Measurements from ENCODE around the gene SAMD8. TPM values are rescaled to one million over a fixed set of nuclear protein-coding genes. Genes with fewer than 3 reads are reported as not detected.
"Not testable (repeated sequence)": the region's sequence is repeated elsewhere in the genome, so short reads cannot be mapped to it uniquely, and the experiment has no call there.

SAMD8 gene
- total RNA-seq, 1 donor from 2014 or later: 21.9 TPM

DNA sequence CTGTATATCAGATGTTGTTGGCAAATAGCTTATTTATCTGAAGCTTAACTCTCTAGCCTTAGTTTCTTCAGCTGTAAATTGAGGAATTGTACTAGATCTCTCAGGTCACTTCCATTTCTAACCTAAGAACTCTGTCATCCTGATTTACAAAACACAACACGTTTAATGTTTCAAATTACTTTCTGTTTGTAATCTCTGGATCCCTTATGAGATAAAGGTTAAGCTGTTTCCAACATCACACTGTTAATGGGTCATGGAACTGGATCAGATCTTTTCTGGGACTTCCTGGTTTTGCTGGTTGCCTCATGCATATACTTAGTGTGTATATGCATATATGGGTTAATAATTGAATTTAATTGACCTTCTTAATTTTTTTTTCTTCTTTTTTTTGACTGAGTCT lies 9.9 kb downstream of the SAMD8 start:
- intact Hi-C loops (cut with DNase I): no loop called here
- no peak for ATAC-seq

DNA sequence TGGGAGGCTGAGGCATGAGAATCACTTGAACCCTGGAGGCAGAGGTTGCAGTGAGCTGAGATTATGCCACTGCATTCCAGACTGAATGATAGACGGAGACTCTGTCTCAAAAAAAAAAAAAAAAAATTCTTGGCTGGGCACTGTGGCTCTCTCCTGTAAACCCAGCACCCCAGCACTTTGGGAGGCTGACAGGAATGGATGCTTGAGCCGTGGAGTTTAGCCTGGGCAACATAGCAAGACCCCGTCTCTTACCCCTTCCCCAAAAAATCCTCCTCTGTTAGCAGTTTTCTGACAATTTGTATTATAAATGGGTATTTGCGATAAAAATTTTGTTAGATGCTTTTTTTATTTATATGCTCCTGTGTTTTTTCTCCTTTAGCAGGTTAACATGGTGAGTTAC lies 11.0 kb downstream of the SAMD8 start:
- intact Hi-C loops (cut with DNase I): no loop called here
- DNase-seq (ENCODE audit: missing footprints) (no peak), ATAC-seq (no peak)

More for the DNA sequence above, 9.9 kb downstream of the SAMD8 start:
- no peak for DNase-seq (ENCODE audit: missing footprints)

- intact Hi-C loops (cut with DNase I): no loop called here
- no peak for DNase-seq (ENCODE audit: missing footprints)
- no peak for ATAC-seq
Measured at GRCh38 chr10:75123088-75123682, 11.7 kb downstream of the SAMD8 start.

DNA sequence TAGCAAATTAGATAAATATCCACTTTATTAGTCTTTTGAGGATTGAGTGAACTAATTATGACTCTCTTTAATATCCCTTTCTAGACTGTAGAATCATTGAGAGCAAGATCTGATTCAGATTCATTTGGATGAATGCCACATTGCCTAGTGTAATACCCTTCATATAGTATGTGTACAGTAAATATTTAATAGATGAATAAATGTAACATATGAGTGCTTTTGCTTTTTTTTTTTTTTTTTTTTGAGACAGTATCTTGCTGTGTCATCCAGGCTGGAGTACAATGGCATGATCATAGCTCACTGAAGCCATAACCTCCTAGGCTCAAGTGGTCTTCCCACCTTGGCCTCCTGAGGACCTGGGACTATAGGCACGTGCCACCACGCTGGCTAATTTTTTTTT lies 14.8 kb downstream of the SAMD8 start:
- DNase-seq (ENCODE audit: missing footprints): no peak
- no peak for ATAC-seq
- intact Hi-C loops (cut with DNase I): no loop called here

- intact Hi-C loops (cut with DNase I): no loop called here
- no peak for DNase-seq (ENCODE audit: missing footprints)
Measured at GRCh38 chr10:75127471-75127870, 16.0 kb downstream of the SAMD8 start.

GRCh38 chr10:75128985-75129384 lies 17.5 kb downstream of the SAMD8 start:
- intact Hi-C loops (cut with DNase I); DNase-seq (ENCODE audit: missing footprints); ATAC-seq: not testable (repeated sequence)

More at GRCh38 chr10:75127471-75127870, 16.0 kb downstream of the SAMD8 start:
- ATAC-seq: no peak

GRCh38 chr10:75129537-75129936 lies 18.1 kb downstream of the SAMD8 start:
- ATAC-seq (no peak), DNase-seq (ENCODE audit: missing footprints) (no peak)
- intact Hi-C loops (cut with DNase I): no loop called here

DNA sequence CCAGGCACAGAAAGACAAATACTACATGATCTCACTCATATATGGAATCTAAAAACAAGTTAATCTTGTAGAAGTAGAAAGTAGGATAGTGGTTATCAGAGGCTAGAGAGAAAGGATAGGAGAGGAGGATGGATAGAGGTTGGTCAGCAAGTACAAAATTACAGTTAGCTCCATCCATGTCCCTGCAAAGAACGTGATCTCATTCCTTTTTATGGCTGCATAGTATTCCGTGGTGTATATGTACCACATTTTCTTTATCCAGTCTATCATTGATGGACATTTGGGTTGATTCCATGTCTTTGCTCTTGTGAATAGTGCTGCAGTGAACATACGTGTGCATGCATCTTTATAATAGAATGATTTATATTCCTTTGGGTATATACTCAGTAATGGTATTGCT lies 22.2 kb downstream of the SAMD8 start:
- DNase-seq (ENCODE audit: missing footprints); intact Hi-C loops (cut with DNase I); ATAC-seq: not testable (repeated sequence)

DNA sequence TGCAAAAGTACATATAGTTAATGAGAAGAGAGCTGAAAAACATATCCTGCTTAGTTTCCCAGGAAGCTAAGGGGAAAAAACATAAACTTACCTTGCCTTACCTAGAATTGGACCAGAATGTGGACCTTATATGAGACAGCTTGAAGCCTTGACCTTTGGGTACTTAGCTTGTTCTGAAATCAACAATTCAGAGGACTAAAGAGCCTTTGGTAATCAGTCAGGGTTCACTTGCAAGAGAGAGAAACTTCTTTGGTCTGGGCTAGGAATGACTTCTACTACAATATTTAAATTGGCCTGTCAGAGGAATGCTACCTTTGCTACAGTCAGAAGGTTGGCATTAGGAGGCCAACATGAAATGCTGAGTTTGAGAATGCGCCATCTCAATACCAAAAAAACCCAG lies 24.9 kb downstream of the SAMD8 start:
- intact Hi-C loops (cut with DNase I): loop anchor here (5.0 kb wide), 1 partner anchor 36 kb away; no protein-coding TSS in a partner anchor
- DNase-seq (ENCODE audit: missing footprints) (no peak), ATAC-seq (no peak)

- DNase-seq (ENCODE audit: missing footprints): no peak
- intact Hi-C loops (cut with DNase I): loop anchor here (5.0 kb wide), 1 partner anchor 35 kb away; no protein-coding TSS in a partner anchor
- peak; percentile 44 for ATAC-seq
Measured at GRCh38 chr10:75137533-75138438, 26.3 kb downstream of the SAMD8 start.

DNA sequence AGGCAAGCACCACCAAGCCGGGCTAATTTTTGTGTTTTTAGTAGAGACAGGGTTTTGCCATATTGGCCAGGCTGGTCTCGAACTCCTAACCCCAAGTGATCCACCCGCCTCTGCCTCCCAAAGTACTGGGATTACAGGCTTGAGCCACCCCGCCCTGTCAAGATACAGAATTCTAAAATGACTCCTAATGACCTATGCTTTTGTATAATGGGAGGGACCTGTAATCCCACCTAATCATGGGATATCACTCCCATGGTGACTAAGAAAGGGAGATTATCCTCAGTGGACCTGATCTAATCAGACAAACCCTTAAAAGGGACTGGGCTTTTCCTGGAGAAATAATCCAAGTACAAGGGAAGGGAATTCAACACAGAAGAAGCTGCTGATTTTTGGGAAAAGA lies 28.8 kb downstream of the SAMD8 start:
- intact Hi-C loops (cut with DNase I): no loop called here
- DNase-seq (ENCODE audit: missing footprints): no peak
- no peak for ATAC-seq

DNA sequence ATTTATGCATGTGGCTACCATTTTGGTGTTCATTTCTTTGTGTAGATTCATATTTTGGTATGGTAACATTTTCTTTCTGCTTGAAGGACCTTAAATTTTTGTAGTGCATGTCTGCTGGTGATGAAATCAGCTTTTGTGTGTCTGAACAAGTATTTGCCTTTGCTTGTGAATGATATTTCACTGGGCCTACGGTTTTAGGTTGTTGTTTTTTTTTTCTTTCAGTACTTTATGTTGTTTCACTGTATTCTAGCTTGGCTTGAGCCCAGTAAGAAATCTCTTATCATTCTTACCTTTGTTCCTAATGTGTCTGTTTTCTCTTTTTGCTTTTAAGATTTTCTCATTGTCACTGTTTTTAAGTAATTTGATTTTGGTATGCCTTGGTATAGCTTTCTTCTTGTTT lies 31.9 kb downstream of the SAMD8 start:
- DNase-seq (ENCODE audit: missing footprints): no peak
- ATAC-seq: no peak
- intact Hi-C loops (cut with DNase I): no loop called here

DNA sequence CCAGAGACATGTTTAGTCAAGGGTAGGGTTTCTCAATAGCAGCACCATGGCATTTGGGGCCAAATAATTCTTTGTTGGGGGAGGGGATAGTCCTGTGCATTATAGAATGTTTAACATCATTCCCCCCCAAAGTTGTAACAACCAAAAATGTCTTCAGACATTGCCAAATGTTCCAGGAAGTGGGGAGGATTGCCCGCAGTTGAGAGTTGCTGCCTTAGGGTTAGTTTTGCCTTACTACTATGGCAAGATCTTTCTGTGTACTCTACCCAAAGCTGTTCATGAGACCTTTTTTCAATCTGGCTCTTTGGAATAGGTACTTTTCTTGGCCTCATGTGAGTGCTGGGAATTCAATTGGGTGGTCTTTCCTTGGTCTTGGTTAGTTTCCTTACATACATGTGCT lies 34.1 kb downstream of the SAMD8 start:
- no peak for ATAC-seq
- peak; percentile 7 for DNase-seq (ENCODE audit: missing footprints)
- intact Hi-C loops (cut with DNase I): no loop called here

GRCh38 chr10:75146780-75147179 lies 35.3 kb downstream of the SAMD8 start:
- DNase-seq (ENCODE audit: missing footprints) (no peak), ATAC-seq (no peak)
- intact Hi-C loops (cut with DNase I): no loop called here

DNA sequence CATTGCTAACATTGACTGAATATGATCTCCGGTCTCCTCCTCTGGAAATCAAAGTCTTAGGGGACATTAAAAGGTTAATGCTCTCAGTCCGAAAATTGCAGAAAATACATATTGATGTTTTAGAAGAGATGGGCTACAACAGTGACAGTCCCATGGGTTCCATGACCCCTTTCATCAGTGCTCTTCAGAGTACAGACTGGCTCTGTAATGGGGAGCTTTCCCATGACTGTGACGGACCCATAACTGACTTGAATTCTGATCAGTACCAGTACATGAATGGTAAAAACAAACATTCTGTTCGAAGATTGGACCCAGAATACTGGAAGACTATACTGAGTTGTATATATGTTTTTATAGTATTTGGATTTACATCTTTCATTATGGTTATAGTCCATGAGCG lies 39.2 kb downstream of the SAMD8 start:
- no peak for DNase-seq (ENCODE audit: missing footprints)
- intact Hi-C loops (cut with DNase I): no loop called here
- no peak for ATAC-seq

DNA sequence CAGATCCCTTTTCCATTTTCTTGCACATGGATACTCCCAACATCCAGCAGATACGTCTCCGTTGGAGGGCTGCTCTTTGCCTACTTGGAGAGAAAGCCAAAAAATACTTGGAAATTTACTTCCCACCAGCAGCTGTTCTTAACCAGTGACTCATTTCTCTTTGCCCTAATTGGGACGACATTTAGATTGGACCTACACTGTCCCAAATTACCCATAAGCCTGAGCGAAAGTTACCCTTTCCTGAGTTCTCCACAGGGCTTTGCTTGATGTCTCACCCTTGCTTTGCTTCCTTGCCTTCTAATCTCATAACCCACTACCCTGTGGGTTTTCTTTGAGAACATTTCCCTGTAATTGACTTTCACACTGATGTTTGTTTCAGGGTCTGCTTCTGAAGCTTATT lies 48.1 kb downstream of the SAMD8 start:
- intact Hi-C loops (cut with DNase I): no loop called here
- DNase-seq (ENCODE audit: missing footprints): no peak
- peak; percentile 50 for ATAC-seq

DNA sequence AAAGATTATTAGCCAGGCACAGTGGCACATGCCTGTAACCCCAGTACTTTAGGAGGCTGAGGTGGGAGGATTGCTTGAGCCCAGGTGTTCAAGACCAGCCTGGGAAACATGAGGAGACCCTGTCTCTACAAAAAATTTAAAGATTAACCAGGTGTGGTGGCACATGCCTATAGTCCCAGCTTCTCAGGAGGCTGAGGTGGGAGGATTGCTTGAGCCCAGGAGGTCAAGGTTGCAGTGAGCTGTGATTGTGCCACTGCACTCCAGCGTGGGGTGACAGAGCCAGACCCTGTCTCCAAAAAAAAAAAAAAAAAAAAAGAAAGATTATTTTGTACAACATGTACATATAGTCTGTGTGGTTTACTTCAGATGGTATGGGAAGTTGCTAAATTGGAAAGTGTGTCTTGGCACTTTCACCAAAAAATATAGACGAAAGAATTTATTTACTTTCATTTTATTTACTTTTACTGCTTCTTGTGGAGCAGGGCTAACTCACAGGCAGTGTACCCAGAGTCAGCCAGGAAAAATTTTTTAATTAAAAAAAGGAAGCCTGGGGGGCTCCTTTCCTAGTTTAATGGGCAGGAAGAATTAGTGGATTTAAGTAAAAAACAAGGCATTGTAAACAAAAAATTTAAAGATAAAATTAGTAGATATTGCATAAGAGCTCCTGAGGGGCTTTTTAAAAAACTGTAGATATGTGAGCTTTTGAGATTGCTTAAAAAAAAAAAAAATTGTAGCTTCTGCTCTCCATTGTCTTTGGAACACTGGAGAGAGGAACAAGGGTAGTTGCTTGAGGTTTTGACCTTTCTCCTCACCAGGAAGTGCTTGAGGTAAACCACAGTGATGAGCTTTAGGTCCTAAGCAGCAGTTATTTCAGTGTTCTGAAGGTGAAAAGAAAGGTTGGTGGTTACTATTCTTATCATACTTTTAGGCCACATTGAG lies 54.5 kb downstream of the SAMD8 start:
- intact Hi-C loops (cut with DNase I): loop anchor here (5.0 kb wide), 1 partner anchor 54 kb away; the partner anchor contains the start of gene SAMD8
- DNase-seq (ENCODE audit: missing footprints): no peak
- ATAC-seq: no peak

GRCh38 chr10:75166623-75166972 lies 55.1 kb downstream of the SAMD8 start:
- ATAC-seq (no peak), DNase-seq (ENCODE audit: missing footprints) (no peak)
- intact Hi-C loops (cut with DNase I): loop anchor here (5.0 kb wide), 1 partner anchor 54 kb away; the partner anchor contains the start of gene SAMD8

- no peak for ATAC-seq
- intact Hi-C loops (cut with DNase I): loop anchor here (5.0 kb wide), 1 partner anchor 56 kb away; the partner anchor contains the start of gene SAMD8
- no peak for DNase-seq (ENCODE audit: missing footprints)
Measured at GRCh38 chr10:75168275-75168674, 56.8 kb downstream of the SAMD8 start.

All from Right ventricle myocardium inferior (tissue), 1 donor.